Gastrocnemius medialis (tissue), 4 donors: ENCODE data around the gene TMEM181.

Experiments used
- POLR2A ChIP-seq, 2 donors: fragments of 450-650 bp; IDR thresholded peaks; one replicate each; pipeline ENCODE4 v1.6.1; 2017; ENCODE audit warnings: antibody characterized with exemption in 2 of 2, mild to moderate bottlenecking in 2 of 2, moderate library complexity in 2 of 2
- TF ChIP-seq, protein P1 (sequence below), 5 experiments: fragments of 450-650 bp in 3 of 5; fragments of 200-600 bp in 2 of 5; sonication (generic) in 2 of 5; IDR thresholded peaks in 4 of 5; conservative IDR thresholded peaks in 1 of 5; 1 replicate in 4 of 5; 2 replicates in 1 of 5; pipeline ENCODE4 v1.5.1; 2016 to 2019; ENCODE audit warnings: antibody characterized with exemption in 5 of 5, mild to moderate bottlenecking in 3 of 5, moderate library complexity in 3 of 5

DNA sequence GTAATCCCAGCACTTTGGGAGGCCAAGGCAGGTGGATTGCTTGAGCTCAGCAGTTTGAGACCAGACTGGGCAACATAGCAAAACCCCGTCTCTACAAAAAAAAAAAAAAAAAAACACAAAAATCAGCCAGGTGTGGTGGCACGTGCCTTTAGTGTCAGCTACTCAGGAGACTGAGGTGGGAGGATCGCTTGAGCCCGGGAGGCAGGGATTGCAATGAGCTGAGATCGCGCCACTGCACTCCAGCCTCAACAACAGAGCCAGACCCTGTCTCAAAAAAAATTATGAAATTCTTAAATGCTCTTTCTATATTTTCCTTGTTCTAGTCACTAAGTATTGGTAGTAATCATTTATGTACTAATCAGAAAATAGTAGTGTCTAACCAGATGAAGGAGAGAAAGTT is 120.6 kb downstream of the TMEM181 start:
- TF ChIP-seq, protein P1, sequence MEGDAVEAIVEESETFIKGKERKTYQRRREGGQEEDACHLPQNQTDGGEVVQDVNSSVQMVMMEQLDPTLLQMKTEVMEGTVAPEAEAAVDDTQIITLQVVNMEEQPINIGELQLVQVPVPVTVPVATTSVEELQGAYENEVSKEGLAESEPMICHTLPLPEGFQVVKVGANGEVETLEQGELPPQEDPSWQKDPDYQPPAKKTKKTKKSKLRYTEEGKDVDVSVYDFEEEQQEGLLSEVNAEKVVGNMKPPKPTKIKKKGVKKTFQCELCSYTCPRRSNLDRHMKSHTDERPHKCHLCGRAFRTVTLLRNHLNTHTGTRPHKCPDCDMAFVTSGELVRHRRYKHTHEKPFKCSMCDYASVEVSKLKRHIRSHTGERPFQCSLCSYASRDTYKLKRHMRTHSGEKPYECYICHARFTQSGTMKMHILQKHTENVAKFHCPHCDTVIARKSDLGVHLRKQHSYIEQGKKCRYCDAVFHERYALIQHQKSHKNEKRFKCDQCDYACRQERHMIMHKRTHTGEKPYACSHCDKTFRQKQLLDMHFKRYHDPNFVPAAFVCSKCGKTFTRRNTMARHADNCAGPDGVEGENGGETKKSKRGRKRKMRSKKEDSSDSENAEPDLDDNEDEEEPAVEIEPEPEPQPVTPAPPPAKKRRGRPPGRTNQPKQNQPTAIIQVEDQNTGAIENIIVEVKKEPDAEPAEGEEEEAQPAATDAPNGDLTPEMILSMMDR (IDR thresholded peaks at IDR 0.05 in 4 of 5, conservative IDR thresholded peaks at IDR 0.05 in 1 of 5): no peak
- TF ChIP-seq POLR2A (IDR thresholded peaks at IDR 0.05): no peak
